Fibroblast of lung (primary cell): ENCODE measurements around the gene SAMD3.

ENCODE experiments used
- EZH2 ChIP-seq: IDR thresholded peaks from 2 replicates; pipeline ENCODE4 v1.5.1; 2012; ENCODE audit warnings: low read length, control low read depth, mild to moderate bottlenecking; ENCODE audit errors: missing control alignments
- TF ChIP-seq, protein P1 (sequence below), 2 donors: IDR thresholded peaks in 1 of 2; conservative IDR thresholded peaks in 1 of 2; 1 replicate in 1 of 2; 2 replicates in 1 of 2; pipeline ENCODE4 v1.5.1; 2011 to 2012; ENCODE audit warnings: low read length in 2 of 2, control low read depth in 1 of 2, inconsistent platforms in 1 of 2, low read depth in 1 of 2, mild to moderate bottlenecking in 1 of 2

DNA sequence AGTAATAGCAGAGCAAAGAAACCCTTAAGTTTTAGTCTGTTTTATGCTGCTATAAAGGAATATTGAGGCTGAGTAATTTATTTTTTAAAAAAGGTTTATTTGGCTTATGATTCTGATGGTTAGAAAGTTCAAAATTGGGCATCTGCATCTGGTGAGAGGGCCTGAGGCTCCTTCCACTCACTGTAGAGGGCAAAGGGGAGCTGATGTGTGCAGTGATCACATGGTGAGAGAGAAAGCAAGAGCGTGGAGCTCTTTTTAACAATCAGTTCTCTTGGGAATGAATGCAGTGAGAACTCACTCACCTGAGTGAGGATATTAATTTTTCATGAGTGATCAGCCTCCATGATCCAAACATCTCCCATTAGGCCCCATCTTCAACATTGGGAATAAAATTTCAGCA is 36.4 kb upstream of the SAMD3 start:
- TF ChIP-seq, protein P1, sequence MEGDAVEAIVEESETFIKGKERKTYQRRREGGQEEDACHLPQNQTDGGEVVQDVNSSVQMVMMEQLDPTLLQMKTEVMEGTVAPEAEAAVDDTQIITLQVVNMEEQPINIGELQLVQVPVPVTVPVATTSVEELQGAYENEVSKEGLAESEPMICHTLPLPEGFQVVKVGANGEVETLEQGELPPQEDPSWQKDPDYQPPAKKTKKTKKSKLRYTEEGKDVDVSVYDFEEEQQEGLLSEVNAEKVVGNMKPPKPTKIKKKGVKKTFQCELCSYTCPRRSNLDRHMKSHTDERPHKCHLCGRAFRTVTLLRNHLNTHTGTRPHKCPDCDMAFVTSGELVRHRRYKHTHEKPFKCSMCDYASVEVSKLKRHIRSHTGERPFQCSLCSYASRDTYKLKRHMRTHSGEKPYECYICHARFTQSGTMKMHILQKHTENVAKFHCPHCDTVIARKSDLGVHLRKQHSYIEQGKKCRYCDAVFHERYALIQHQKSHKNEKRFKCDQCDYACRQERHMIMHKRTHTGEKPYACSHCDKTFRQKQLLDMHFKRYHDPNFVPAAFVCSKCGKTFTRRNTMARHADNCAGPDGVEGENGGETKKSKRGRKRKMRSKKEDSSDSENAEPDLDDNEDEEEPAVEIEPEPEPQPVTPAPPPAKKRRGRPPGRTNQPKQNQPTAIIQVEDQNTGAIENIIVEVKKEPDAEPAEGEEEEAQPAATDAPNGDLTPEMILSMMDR (conservative IDR thresholded peaks at IDR 0.05 in 1 of 2, IDR thresholded peaks at IDR 0.05 in 1 of 2; ENCODE audit: low read depth in 1 of 2, low read length in 2 of 2), result no peak
- no peak for TF ChIP-seq EZH2
